ENCODE measurements around the gene CKM. TPM values are rescaled to one million over a fixed set of nuclear protein-coding genes. Genes with fewer than 3 reads are reported as not detected.
A peak's percentile ranks its signal among the peaks of the same experiment; 100 is the strongest.

The CKM gene
- total RNA-seq, 1 donor from 2014 or later: not detected

DNA sequence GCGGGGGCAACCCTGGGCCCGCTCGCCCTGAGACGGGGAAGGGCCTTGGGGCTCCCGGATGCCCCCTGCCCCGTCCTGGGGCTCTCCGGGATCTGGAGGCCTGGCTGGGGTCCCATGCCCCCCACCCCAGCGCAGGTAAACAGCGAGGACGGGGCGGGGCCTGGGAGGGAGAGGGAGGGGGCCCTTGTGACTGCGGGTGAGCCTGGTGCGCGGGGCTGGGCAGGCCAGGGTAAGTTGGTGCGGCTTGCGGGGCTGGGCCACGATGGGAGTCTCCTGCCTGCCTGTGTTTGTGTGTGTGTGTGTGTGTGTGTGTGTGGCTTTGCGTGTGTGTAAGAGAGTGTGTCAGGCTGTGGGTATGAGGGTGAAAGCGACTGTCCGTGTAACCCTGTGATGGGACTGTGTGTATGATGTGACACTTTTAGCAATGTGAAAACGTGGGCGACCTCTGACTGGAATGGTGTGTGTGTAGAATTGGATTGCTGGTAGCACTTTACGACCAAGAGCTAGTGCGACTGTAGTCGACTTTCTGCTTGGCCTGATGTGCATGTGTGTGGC lies 18.3 kb upstream of the CKM start:
- Mint-ChIP-seq H3K9me3 (no peaks in the 10 kb centered on the region), H3K4me3 (no peak overlapping the region), H3K4me1 (peaks cover 6% of the 10 kb centered on the region), H3K27ac (no peak overlapping the region), H3K36me3 (no peaks in the 10 kb centered on the region), H3K27me3 (ENCODE audit: insufficient read depth, low read depth) (peaks cover 16% of the 10 kb centered on the region)
- peak; percentile 31 for TF ChIP-seq EZH2 (IDR thresholded peaks at IDR 0.05)
- TF ChIP-seq EZH2phosphoT487 (IDR thresholded peaks at IDR 0.05): peak; percentile 30
- TF ChIP-seq, protein P1, sequence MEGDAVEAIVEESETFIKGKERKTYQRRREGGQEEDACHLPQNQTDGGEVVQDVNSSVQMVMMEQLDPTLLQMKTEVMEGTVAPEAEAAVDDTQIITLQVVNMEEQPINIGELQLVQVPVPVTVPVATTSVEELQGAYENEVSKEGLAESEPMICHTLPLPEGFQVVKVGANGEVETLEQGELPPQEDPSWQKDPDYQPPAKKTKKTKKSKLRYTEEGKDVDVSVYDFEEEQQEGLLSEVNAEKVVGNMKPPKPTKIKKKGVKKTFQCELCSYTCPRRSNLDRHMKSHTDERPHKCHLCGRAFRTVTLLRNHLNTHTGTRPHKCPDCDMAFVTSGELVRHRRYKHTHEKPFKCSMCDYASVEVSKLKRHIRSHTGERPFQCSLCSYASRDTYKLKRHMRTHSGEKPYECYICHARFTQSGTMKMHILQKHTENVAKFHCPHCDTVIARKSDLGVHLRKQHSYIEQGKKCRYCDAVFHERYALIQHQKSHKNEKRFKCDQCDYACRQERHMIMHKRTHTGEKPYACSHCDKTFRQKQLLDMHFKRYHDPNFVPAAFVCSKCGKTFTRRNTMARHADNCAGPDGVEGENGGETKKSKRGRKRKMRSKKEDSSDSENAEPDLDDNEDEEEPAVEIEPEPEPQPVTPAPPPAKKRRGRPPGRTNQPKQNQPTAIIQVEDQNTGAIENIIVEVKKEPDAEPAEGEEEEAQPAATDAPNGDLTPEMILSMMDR (IDR thresholded peaks at IDR 0.05): no peak
- H3K4me3 ChIP-seq: peak overlapping the region; percentile 47
- no peaks in the 10 kb centered on the region for H3K9me3 ChIP-seq (ENCODE audit: low read depth)
- H3K36me3 ChIP-seq: no peaks in the 10 kb centered on the region
- H3K27me3 ChIP-seq: peaks cover 54% of the 10 kb centered on the region
- no peaks in the 10 kb centered on the region for H3K4me1 ChIP-seq
- peak overlapping the region; percentile 81 for H3K4me2 ChIP-seq
- no peak overlapping the region for H2AFZ ChIP-seq (replicated peaks)
- no peak overlapping the region for H3K9ac ChIP-seq
- peak; percentile 18 for DNase-seq (ENCODE audit: low spot score)
- peaks cover 9% of the 10 kb centered on the region for H3F3A ChIP-seq (ENCODE audit: low read depth)
- no peaks in the 10 kb centered on the region for H3K79me2 ChIP-seq (ENCODE audit: low read depth)
- H4K20me1 ChIP-seq (ENCODE audit: low read depth): peaks cover 9% of the 10 kb centered on the region
- no peak overlapping the region for H3K27ac ChIP-seq

- no peaks in the 10 kb centered on the region for H3K9me3 ChIP-seq (ENCODE audit: low read depth)
- Mint-ChIP-seq H3K4me1 (peaks cover 6% of the 10 kb centered on the region), H3K4me3 (peak within 1 kb of the TSS; percentile 73), H3K9me3 (no peaks in the 10 kb centered on the region), H3K27ac (no peak within 1 kb of the TSS), H3K27me3 (ENCODE audit: insufficient read depth, low read depth) (peaks cover 16% of the 10 kb centered on the region), H3K36me3 (no peaks in the 10 kb centered on the region)
- H3F3A ChIP-seq (ENCODE audit: low read depth): peaks cover 9% of the 10 kb centered on the region
- TF ChIP-seq EZH2 (IDR thresholded peaks at IDR 0.05): peak; percentile 46
- TF ChIP-seq, protein P1 (IDR thresholded peaks at IDR 0.05): no peak
- TF ChIP-seq EZH2phosphoT487 (IDR thresholded peaks at IDR 0.05): peak; percentile 13
- no peak within 1 kb of the TSS for H2AFZ ChIP-seq (replicated peaks)
- no peaks in the 10 kb centered on the region for H3K4me1 ChIP-seq
- H3K36me3 ChIP-seq: no peaks in the 10 kb centered on the region
- no peak within 1 kb of the TSS for H3K27ac ChIP-seq
- DNase-seq (ENCODE audit: low spot score): peak; percentile 76
- H3K79me2 ChIP-seq (ENCODE audit: low read depth): no peaks in the 10 kb centered on the region
- H3K4me3 ChIP-seq: peak within 1 kb of the TSS; percentile 47
- H3K9ac ChIP-seq: no peak within 1 kb of the TSS
- peaks cover 9% of the 10 kb centered on the region for H4K20me1 ChIP-seq (ENCODE audit: low read depth)
- H3K27me3 ChIP-seq: peaks cover 53% of the 10 kb centered on the region
- H3K4me2 ChIP-seq: peak within 1 kb of the TSS; percentile 81
These were observed 17.7 kb upstream of the CKM start, which contains the start of gene KLC3 for GRCh38 chr19:45340232-45340898. Gene KLC3 (plus strand): TSS chr19:45340750. CDS start chr19:45345542, 4,792 bp downstream.

DNA sequence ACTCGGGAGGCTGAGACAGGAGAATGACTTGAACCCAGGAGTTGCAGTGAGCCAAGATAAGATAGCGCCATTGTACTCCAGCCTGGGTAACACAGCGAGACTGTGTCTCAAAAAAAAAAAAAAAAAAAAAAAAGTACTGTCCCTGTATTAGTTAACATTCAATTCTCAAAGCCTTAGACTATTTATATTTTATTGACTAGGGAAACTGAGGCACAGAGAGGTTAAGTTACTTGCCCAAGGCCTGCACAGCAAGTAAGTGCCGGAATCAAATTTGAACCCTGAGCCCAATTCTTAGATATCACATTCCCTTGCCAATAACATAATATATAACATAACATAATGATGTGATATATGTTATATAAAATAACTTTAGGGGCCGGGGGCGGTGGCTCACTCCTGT lies 17.0 kb upstream of the CKM start:
- peaks cover 6% of the 10 kb centered on the region for H3K4me1 Mint-ChIP-seq
- no peaks in the 10 kb centered on the region for H3K9me3 Mint-ChIP-seq
- Histone ChIP-seq H3F3A (ENCODE audit: low read depth) (peaks cover 9% of the 10 kb centered on the region), H3K27ac (no peak overlapping the region), H3K4me3 (no peak overlapping the region), H4K20me1 (ENCODE audit: low read depth) (peaks cover 9% of the 10 kb centered on the region), H3K4me2 (no peak overlapping the region), H3K9ac (no peak overlapping the region), H3K9me3 (ENCODE audit: low read depth) (no peaks in the 10 kb centered on the region), H2AFZ (replicated peaks) (no peak overlapping the region), H3K79me2 (ENCODE audit: low read depth) (no peaks in the 10 kb centered on the region), H3K36me3 (no peaks in the 10 kb centered on the region), H3K27me3 (peaks cover 53% of the 10 kb centered on the region), H3K4me1 (no peaks in the 10 kb centered on the region)
- H3K27ac Mint-ChIP-seq: no peak overlapping the region
- no peaks in the 10 kb centered on the region for H3K36me3 Mint-ChIP-seq
- H3K4me3 Mint-ChIP-seq: no peak overlapping the region
- H3K27me3 Mint-ChIP-seq (ENCODE audit: insufficient read depth, low read depth): peaks cover 13% of the 10 kb centered on the region
- no peak for TF ChIP-seq EZH2phosphoT487 (IDR thresholded peaks at IDR 0.05)
- TF ChIP-seq, protein P1 (IDR thresholded peaks at IDR 0.05): no peak
- no peak for TF ChIP-seq EZH2 (IDR thresholded peaks at IDR 0.05)
- DNase-seq (ENCODE audit: low spot score): no peak

Data from neural progenitor cell (in vitro differentiated cells).